Endothelial cell of umbilical vein (primary cell): Measurements from ENCODE around the gene CDK6. TPM values are rescaled to one million over a fixed set of nuclear protein-coding genes. Genes with fewer than 3 reads are reported as not detected.

Source experiments
- BruUV-seq: library from RNA; stranded (reverse); fragments of 400-500 nt; replicated peaks from 2 replicates; lab custom pipeline; 2021; lab: Mats Ljungman, UMichigan
- CTCF ChIA-PET: fragments of 300-600, 350-600 bp; sonication (Branson Sonifier 250); formaldehyde crosslinking; loops from one replicate; lab custom pipeline; 2021; ENCODE audit warnings: antibody characterized with exemption, inconsistent platforms; lab: Charles Lee
- POLR2A ChIA-PET: fragments of 300-600, 350-600 bp; sonication (Branson Sonifier 250); formaldehyde crosslinking; loops from one replicate; lab custom pipeline; 2021; ENCODE audit warnings: antibody characterized with exemption, inconsistent platforms; lab: Charles Lee
- DNase-seq: peaks from one replicate; pipeline ENCODE4 v3.0.0-alpha.2; 2011; ENCODE audit warnings: low read depth, low spot score
- FAIRE-seq: peaks from 2 replicates; lab custom pipeline; 2011; peaks lifted over from hg19 to GRCh38; lab: Jason Lieb, UNC
- H2AFZ ChIP-seq: 2 replicates; pipeline ENCODE4 v1.6.0; 2012; ENCODE audit warnings: low read depth, low read length, control low read depth, inconsistent platforms
- H3K27ac ChIP-seq: 2 replicates; pipeline ENCODE4 v1.5.1; 2011; ENCODE audit warnings: low read depth, mild to moderate bottlenecking, control low read depth, low read length, moderate library complexity; ENCODE audit not compliant: insufficient read depth
- H3K27me3 ChIP-seq, 2 experiments: 2 replicates each; pipeline versions ENCODE4 v1.6.0 to v1.6.1; 2011; ENCODE audit warnings: low read length in 2 of 2, mixed read lengths in 1 of 2; ENCODE audit not compliant: control insufficient read depth in 2 of 2, insufficient read depth in 2 of 2
- H3K36me3 ChIP-seq, 2 experiments: 2 replicates in 1 of 2; 3 replicates in 1 of 2; pipeline ENCODE4 v1.5.1; 2011; ENCODE audit warnings: low read length in 2 of 2, mild to moderate bottlenecking in 1 of 2, moderate library complexity in 1 of 2; ENCODE audit not compliant: control insufficient read depth in 2 of 2, insufficient read depth in 2 of 2; ENCODE audit errors: extremely low read depth in 1 of 2
- H3K4me1 ChIP-seq: 3 replicates; pipeline ENCODE4 v1.5.1; 2011; ENCODE audit warnings: mild to moderate bottlenecking, low read length; ENCODE audit not compliant: control insufficient read depth, insufficient read depth; ENCODE audit errors: extremely low read depth
- H3K4me2 ChIP-seq: 2 replicates; pipeline ENCODE4 v1.6.1; 2011; ENCODE audit warnings: low read length, control low read depth, mixed read lengths; ENCODE audit not compliant: insufficient read depth
- H3K4me3 ChIP-seq, 3 experiments: fragments of 200-600 bp in 1 of 3; sonication (generic), shearing (Covaris generic) in 1 of 3; replicated peaks in 1 of 3; 2 replicates each; pipeline ENCODE4 v1.5.1; 2011 to 2016; ENCODE audit warnings: control low read depth in 3 of 3, low read length in 3 of 3, mild to moderate bottlenecking in 2 of 3, inconsistent platforms in 1 of 3, low read depth in 1 of 3, moderate library complexity in 1 of 3; ENCODE audit not compliant: insufficient read depth in 1 of 3
- H3K79me2 ChIP-seq: 2 replicates; pipeline ENCODE4 v1.6.0; 2012; ENCODE audit warnings: low read length, inconsistent platforms; ENCODE audit not compliant: control insufficient read depth, insufficient read depth
- H3K9ac ChIP-seq: replicated peaks from 2 replicates; pipeline ENCODE3; 2011; ENCODE audit warnings: low read length, control low read depth; ENCODE audit not compliant: insufficient read depth; ENCODE audit errors: extremely low read depth
- H3K9me1 ChIP-seq: replicated peaks from 3 replicates; pipeline ENCODE4 v1.6.0; 2011; ENCODE audit warnings: mild to moderate bottlenecking, low read length; ENCODE audit not compliant: control insufficient read depth, insufficient read depth; ENCODE audit errors: extremely low read depth
- H3K9me3 ChIP-seq: replicated peaks from 2 replicates; pipeline ENCODE4 v1.5.1; 2012; ENCODE audit warnings: low read length, inconsistent platforms; ENCODE audit not compliant: control insufficient read depth, insufficient read depth
- H4K20me1 ChIP-seq: replicated peaks from 2 replicates; pipeline ENCODE3; 2011; ENCODE audit warnings: mild to moderate bottlenecking, low read length; ENCODE audit not compliant: control insufficient read depth, insufficient read depth; ENCODE audit errors: extremely low read depth
- EZH2 ChIP-seq: IDR thresholded peaks from 2 replicates; pipeline ENCODE4 v1.6.1; 2012; ENCODE audit warnings: borderline replicate concordance, low read depth, mild to moderate bottlenecking, moderate library complexity, low read length, inconsistent platforms; ENCODE audit not compliant: severe bottlenecking
- FOS ChIP-seq: IDR thresholded peaks from 2 replicates; pipeline ENCODE4 v1.6.1; 2011; ENCODE audit warnings: mild to moderate bottlenecking, low read length, moderate library complexity, borderline replicate concordance; ENCODE audit not compliant: insufficient read depth
- GATA2 ChIP-seq: IDR thresholded peaks from 2 replicates; pipeline ENCODE4 v1.7.0; 2011; ENCODE audit warnings: low read depth, mild to moderate bottlenecking, moderate library complexity, mixed read lengths, low read length; ENCODE audit not compliant: insufficient read length, insufficient read depth
- JUN ChIP-seq: IDR thresholded peaks from 2 replicates; pipeline ENCODE4 v1.6.1; 2011; ENCODE audit warnings: borderline replicate concordance, low read depth; ENCODE audit not compliant: insufficient read length, insufficient read depth
- MAX ChIP-seq: IDR thresholded peaks from 2 replicates; pipeline ENCODE4 v1.6.1; 2011; ENCODE audit not compliant: insufficient read depth, insufficient read length
- MYC ChIP-seq: IDR thresholded peaks from one replicate; pipeline ENCODE4 v1.6.1; 2011; ENCODE audit warnings: mild to moderate bottlenecking, low read depth, low read length
- POLR2A ChIP-seq: IDR thresholded peaks from 2 replicates; pipeline ENCODE4 v1.6.1; 2012; ENCODE audit warnings: low read depth, mild to moderate bottlenecking, control low read depth, low read length
- dilution Hi-C: fragments of 300-500 bp; cut with MboI; formaldehyde crosslinking; loops from one replicate; pipeline ENCODE4 v1.15.0; 2019; ENCODE audit warnings: low sequenced_read_pairs; ENCODE audit not compliant: extremely low pct_ligation_motif_present
- intact Hi-C: fragments of 100-400 bp; cut with micrococcal nuclease; formaldehyde crosslinking; loops from one replicate; pipeline ENCODE4 v1.10.0; 2022
- polyA plus RNA-seq, 4 experiments: library from polyadenylated mRNA; depleted of rRNA in 3 of 4; stranded (reverse) in 3 of 4; unstranded in 1 of 4; fragments of >200 nt; gene quantifications; 2 replicates each; pipeline versions ENCODE4 v1.2.1 to v1.2.3, GENCODE V29; 2011 to 2012; ENCODE audit warnings: missing spikeins in 1 of 4
- total RNA-seq: library from RNA; stranded (reverse); gene quantifications from 2 replicates; pipeline ENCODE4 v1.2.3, GENCODE V29; 2021

Gene CDK6
- total and polyA plus RNA-seq, 2 donors (not counting 3 experiments of a cell fraction or from before 2014, with no cell fraction given), result 6.0 to 28.2 TPM

- Histone ChIP-seq H3K9me1 (no peaks in the 10 kb centered on the region), H3K4me1 (no peaks in the 10 kb centered on the region), H3K4me2 (no peak overlapping the region), H3K36me3 (no peaks in the 10 kb centered on the region), H4K20me1 (no peaks in the 10 kb centered on the region), H3K9ac (no peak overlapping the region), H3K79me2 (no peaks in the 10 kb centered on the region), H3K4me3 (no peak overlapping the region), H2AFZ (no peak overlapping the region), H3K27ac (no peak overlapping the region), H3K27me3 (no peaks in the 10 kb centered on the region), H3K9me3 (no peaks in the 10 kb centered on the region)
- intact Hi-C loops (no loop called here), dilution Hi-C loops (no loop called here)
- FAIRE-seq, result no peak
- POLR2A ChIA-PET, result interaction anchor here (0.5 kb wide), 1 partner anchor 128 kb away, joined by 6 read pairs; the partner anchor contains the start of gene CDK6
- DNase-seq, result no peak
- TF ChIP-seq GATA2 (no peak), FOS (no peak), MAX (no peak), POLR2A (no peak), JUN (no peak), EZH2 (no peak), MYC (no peak)
- CTCF ChIA-PET, result no interaction called here
- no TSS peak for BruUV-seq
These were observed 128.0 kb downstream of the CDK6 start for GRCh38 chr7:92708111-92709042.
